IMR-90 (cell line): ENCODE results near the gene LONP2. TPM values are rescaled to one million over a fixed set of nuclear protein-coding genes. Genes with fewer than 3 reads are reported as not detected.

Experiments used
- ATAC-seq: fragments of 200-7000 bp; cut with Tn5 transposase; 2 replicates; pipeline ENCODE4 v1.9.1; 2020; ENCODE audit warnings: low read depth, mild to moderate bottlenecking, moderate library complexity
- BruUV-seq: library from RNA; stranded (reverse); fragments of 400-500 nt; replicated peaks from 2 replicates; lab custom pipeline; 2021; lab: Mats Ljungman, UMichigan
- CTCF ChIA-PET: fragments of 300-600 bp; formaldehyde crosslinking; extraction: SDS; loops from one replicate; lab custom pipeline; 2021; ENCODE audit warnings: antibody characterized with exemption; lab: Yijun Ruan, JAX
- POLR2A ChIA-PET: fragments of 300-600 bp; sonication (Branson Sonifier 250); formaldehyde crosslinking; loops from one replicate; lab custom pipeline; 2022; ENCODE audit warnings: antibody characterized with exemption; ENCODE audit not compliant: unreplicated experiment; lab: Charles Lee
- DNase-seq: peaks from one replicate; pipeline ENCODE4 v3.0.0; 2013
- H2AFZ ChIP-seq: replicated peaks from 2 replicates; pipeline ENCODE3; 2013; ENCODE audit warnings: low read length, mild to moderate bottlenecking; ENCODE audit not compliant: poor library complexity
- H2AK5ac ChIP-seq: 2 replicates; pipeline ENCODE4 v1.6.1; 2013; ENCODE audit warnings: low read depth, low read length, inconsistent platforms
- H2AK9ac ChIP-seq: replicated peaks from 2 replicates; pipeline ENCODE3; 2013; ENCODE audit warnings: mild to moderate bottlenecking, low read depth, low read length, moderate library complexity; ENCODE audit not compliant: poor library complexity
- H2BK120ac ChIP-seq: 2 replicates; pipeline ENCODE4 v1.6.1; 2013; ENCODE audit warnings: low read depth, low read length, inconsistent platforms
- H2BK15ac ChIP-seq: 3 replicates; pipeline ENCODE4 v1.6.1; 2013; ENCODE audit warnings: low read depth, low read length, inconsistent platforms
- H2BK20ac ChIP-seq: 2 replicates; pipeline ENCODE4 v1.6.1; 2013; ENCODE audit warnings: low read depth, mild to moderate bottlenecking, inconsistent platforms, low read length, moderate library complexity
- H2BK5ac ChIP-seq: 2 replicates; pipeline ENCODE4 v1.6.1; 2013; ENCODE audit warnings: mild to moderate bottlenecking, low read depth, low read length, inconsistent platforms; ENCODE audit not compliant: poor library complexity, severe bottlenecking
- H3K14ac ChIP-seq: replicated peaks from 2 replicates; pipeline ENCODE4 v1.6.1; 2013; ENCODE audit warnings: low read depth, low read length, inconsistent platforms
- H3K18ac ChIP-seq: 2 replicates; pipeline ENCODE4 v1.6.1; 2013; ENCODE audit warnings: low read depth, low read length, control low read depth
- H3K23ac ChIP-seq: 2 replicates; pipeline ENCODE4 v1.6.1; 2013; ENCODE audit warnings: low read depth, low read length, inconsistent platforms
- H3K27ac ChIP-seq: 2 replicates; pipeline ENCODE4 v1.5.1; 2013; ENCODE audit warnings: mild to moderate bottlenecking, control low read depth, low read length; ENCODE audit not compliant: insufficient read depth
- H3K27me3 ChIP-seq: 2 replicates; pipeline ENCODE4 v1.6.1; 2013; ENCODE audit warnings: low read length; ENCODE audit not compliant: control insufficient read depth, insufficient read depth
- H3K36me3 ChIP-seq: 2 replicates; pipeline ENCODE4 v1.6.1; 2013; ENCODE audit warnings: low read length, mixed read lengths; ENCODE audit not compliant: control insufficient read depth, insufficient read depth
- H3K4ac ChIP-seq: 2 replicates; pipeline ENCODE4 v1.6.1; 2013; ENCODE audit warnings: low read depth, low read length, inconsistent platforms
- H3K4me1 ChIP-seq: 2 replicates; pipeline ENCODE4 v1.6.1; 2013; ENCODE audit warnings: low read length, mixed read lengths; ENCODE audit not compliant: control insufficient read depth, insufficient read depth
- H3K4me2 ChIP-seq: 2 replicates; pipeline ENCODE4 v1.6.1; 2013; ENCODE audit warnings: low read depth, mild to moderate bottlenecking, control low read depth, low read length, moderate library complexity
- H3K4me3 ChIP-seq: 2 replicates; pipeline ENCODE4 v1.5.1; 2013; ENCODE audit warnings: low read depth, mild to moderate bottlenecking, control low read depth, low read length, moderate library complexity; ENCODE audit not compliant: insufficient read depth
- H3K56ac ChIP-seq: 2 replicates; pipeline ENCODE4 v1.6.1; 2013; ENCODE audit warnings: low read length, inconsistent platforms; ENCODE audit not compliant: insufficient read depth; ENCODE audit errors: extremely low read depth
- H3K79me1 ChIP-seq, 2 experiments: 2 replicates each; pipeline ENCODE4 v1.6.1; 2013; ENCODE audit warnings: low read length in 2 of 2, inconsistent platforms in 1 of 2, low read depth in 1 of 2
- H3K9ac ChIP-seq: 2 replicates; pipeline ENCODE4 v1.6.1; 2013; ENCODE audit warnings: low read depth, low read length, control low read depth
- H3K9me1 ChIP-seq: 2 replicates; pipeline ENCODE4 v1.6.1; 2013; ENCODE audit warnings: low read length, inconsistent platforms; ENCODE audit not compliant: insufficient read depth
- H3K9me3 ChIP-seq: 2 replicates; pipeline ENCODE4 v1.6.1; 2013; ENCODE audit warnings: low read length; ENCODE audit not compliant: control insufficient read depth, insufficient read depth
- H4K20me1 ChIP-seq: 2 replicates; pipeline ENCODE4 v1.6.1; 2013; ENCODE audit warnings: low read length, inconsistent platforms; ENCODE audit not compliant: insufficient read depth
- H4K5ac ChIP-seq: 2 replicates; pipeline ENCODE4 v1.6.1; 2013; ENCODE audit warnings: mild to moderate bottlenecking, low read depth, low read length, control low read depth
- H4K8ac ChIP-seq, 2 experiments: 2 replicates each; pipeline ENCODE4 v1.6.1; 2013; ENCODE audit warnings: low read depth in 2 of 2, low read length in 2 of 2, control low read depth in 1 of 2, inconsistent platforms in 1 of 2
- H4K91ac ChIP-seq: 2 replicates; pipeline ENCODE4 v1.6.1; 2013; ENCODE audit warnings: low read depth, low read length, inconsistent platforms; ENCODE audit not compliant: insufficient read depth
- BHLHE40 ChIP-seq: fragments of 150-350 bp; IDR thresholded peaks from 2 replicates; pipeline ENCODE4 v1.6.1; 2016; ENCODE audit warnings: mild to moderate bottlenecking, low read depth, low read length
- CTCF ChIP-seq: conservative IDR thresholded peaks from 2 replicates; pipeline ENCODE4 v1.5.1; 2012; ENCODE audit warnings: mild to moderate bottlenecking, low read depth, low read length, improper control_type of control experiment
- MAZ ChIP-seq: IDR thresholded peaks from 2 replicates; pipeline ENCODE4 v1.6.1; 2012; ENCODE audit warnings: low read depth, mild to moderate bottlenecking, low read length, improper control_type of control experiment, moderate library complexity, borderline replicate concordance
- MXI1 ChIP-seq: IDR thresholded peaks from 2 replicates; pipeline ENCODE4 v1.6.1; 2012; ENCODE audit warnings: low read depth, mild to moderate bottlenecking, low read length, moderate library complexity, borderline replicate concordance
- NFE2L2 ChIP-seq: fragments of 150-350 bp; IDR thresholded peaks from 2 replicates; pipeline ENCODE4 v1.6.1; 2016; ENCODE audit warnings: low read depth, mild to moderate bottlenecking, low read length
- RAD21 ChIP-seq: IDR thresholded peaks from 2 replicates; pipeline ENCODE4 v1.6.1; 2012; ENCODE audit warnings: low read length, improper control_type of control experiment
- SMC3 ChIP-seq: fragments of 150-350 bp; IDR thresholded peaks from 2 replicates; pipeline ENCODE4 v1.6.1; 2016; ENCODE audit warnings: low read depth, mild to moderate bottlenecking, antibody characterized with exemption, low read length, moderate library complexity
- WGBS, 2 experiments: methylation state at CpG; one replicate each; pipeline versions ENCODE4 v1.1.5 to v1.1.7; 2013; ENCODE audit warnings: missing lambda C conversion rate in 2 of 2; ENCODE audit not compliant: insufficient read length in 1 of 2; ENCODE audit errors: extremely low coverage in 2 of 2; 5-methylcytosine and 5-hydroxymethylcytosine counted together
- dilution Hi-C: fragments of 300-500 bp; cut with HindIII; formaldehyde crosslinking; loops from one replicate; pipeline ENCODE4 v1.14.3; 2018; ENCODE audit warnings: low sequenced_read_pairs; ENCODE audit not compliant: unreplicated experiment
- in situ Hi-C: fragments of 300-500 bp; cut with MboI; formaldehyde crosslinking; loops from 3 replicates; pipeline ENCODE4 v1.14.3; 2019; ENCODE audit warnings: low sequenced_read_pairs, inconsistent platforms, mixed read lengths
- intact Hi-C: fragments of 100-400 bp; cut with micrococcal nuclease; formaldehyde crosslinking; loops from 2 replicates; pipeline ENCODE4 v1.10.0; 2022
- polyA plus RNA-seq, 3 experiments: library from polyadenylated mRNA; depleted of rRNA; stranded (reverse); fragments of >200 nt; gene quantifications; 2 replicates each; pipeline ENCODE4 v1.2.3, GENCODE V29; 2012; ENCODE audit warnings: low replicate concordance in 1 of 3
- total RNA-seq: library from RNA; depleted of rRNA; stranded (reverse); fragments of >200 nt; gene quantifications from 2 replicates; pipeline ENCODE4 v1.2.3, GENCODE V29; 2012

LONP2 gene
- total and polyA plus RNA-seq, 2 of the 4 experiments (the other 2 are of a cell fraction) = 31.5 to 90.9 TPM

GRCh38 chr16:48262631-48263030, 18.5 kb downstream of the LONP2 start:
- no peak overlapping the region for H3K4ac ChIP-seq
- ATAC-seq (no peak), DNase-seq (no peak)
- H3K14ac ChIP-seq = no peak overlapping the region
- H3K18ac ChIP-seq = no peak overlapping the region
- H4K8ac ChIP-seq = no peak overlapping the region
- no peak overlapping the region for H3K23ac ChIP-seq
- no peaks in the 10 kb centered on the region for H3K9me1 ChIP-seq
- no TSS peak for BruUV-seq
- H3K56ac ChIP-seq = no peak overlapping the region
- in situ Hi-C loops (no loop called here), dilution Hi-C loops (no loop called here), intact Hi-C loops (no loop called here)
- no peak overlapping the region for H2AFZ ChIP-seq
- H2BK5ac ChIP-seq = no peak overlapping the region
- no peak overlapping the region for H4K5ac ChIP-seq
- H2BK15ac ChIP-seq = no peak overlapping the region
- H3K9ac ChIP-seq = no peak overlapping the region
- no peak overlapping the region for H2BK20ac ChIP-seq
- POLR2A ChIA-PET = no interaction called here
- no peak overlapping the region for H4K91ac ChIP-seq
- H2BK120ac ChIP-seq = no peak overlapping the region
- WGBS, 2 experiments = no CpG with 5 or more reads among the region's 2 CpGs
- H3K27ac ChIP-seq = no peak overlapping the region
- no peaks in the 10 kb centered on the region for H3K4me1 ChIP-seq
- H3K27me3 ChIP-seq = no peaks in the 10 kb centered on the region
- no peak overlapping the region for H3K4me3 ChIP-seq
- peaks cover 3 to 6% of the 10 kb centered on the region in 2 experiments; a peak in 3 of 4 replicates for H3K79me1 ChIP-seq
- no peak overlapping the region for H3K4me2 ChIP-seq
- TF ChIP-seq RAD21 = no peak
- TF ChIP-seq CTCF = no peak
- no peak for TF ChIP-seq SMC3
- TF ChIP-seq NFE2L2 = no peak
- TF ChIP-seq MXI1 = no peak
- TF ChIP-seq BHLHE40 = no peak
- TF ChIP-seq MAZ = no peak
- H3K9me3 ChIP-seq = no peaks in the 10 kb centered on the region
- no peak overlapping the region for H2AK5ac ChIP-seq
- no peaks in the 10 kb centered on the region for H4K20me1 ChIP-seq
- no peak overlapping the region for H2AK9ac ChIP-seq
- peaks cover 27% of the 10 kb centered on the region for H3K36me3 ChIP-seq
- CTCF ChIA-PET = interaction anchor here (0.6 to 0.7 kb wide), 2 partner anchors 93 to 182 kb away, joined by 3 to 4 read pairs; no protein-coding TSS in a partner anchor
